Jurkat, Clone E6-1 (cell line): Measurements from ENCODE around the gene DUS1L.
"Not testable (repeated sequence)": the region's sequence is repeated elsewhere in the genome, so short reads cannot be mapped to it uniquely, and the experiment has no call there.

Experiments
- DNase-seq: peaks from one replicate; pipeline ENCODE4 v3.0.0-alpha.2; 2011; ENCODE audit warnings: low read depth, low spot score
- H3K4me3 ChIP-seq: 2 replicates; pipeline ENCODE4 v1.5.1; 2011; ENCODE audit warnings: mild to moderate bottlenecking, low read length, control low read depth, moderate library complexity

DUS1L gene

DNA sequence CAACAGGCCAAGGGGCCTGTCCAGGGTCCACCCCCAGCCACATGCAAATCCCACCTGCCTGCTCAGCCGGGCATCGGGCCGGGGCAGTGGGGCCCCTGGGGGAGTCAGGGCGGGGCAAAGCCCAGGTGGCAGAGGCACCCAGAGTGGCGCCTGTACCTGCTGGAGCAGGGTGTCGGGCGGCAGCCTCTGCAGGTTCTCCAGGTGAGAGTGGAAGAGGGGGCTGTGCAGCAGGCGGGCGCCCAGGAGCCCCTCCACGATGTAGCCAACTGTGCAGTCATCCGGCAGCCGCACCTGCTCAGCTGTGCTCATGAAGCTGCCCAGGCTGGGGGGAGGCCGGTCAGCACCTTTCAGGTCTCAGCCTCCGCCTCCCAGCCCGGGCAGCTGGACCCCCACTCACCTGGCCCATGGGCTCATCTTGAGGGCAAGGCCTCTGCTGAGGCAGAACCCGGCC is 16.1 kb downstream of the DUS1L start:
- DNase-seq, result no peak
- H3K4me3 ChIP-seq, result no peak overlapping the region

DNA sequence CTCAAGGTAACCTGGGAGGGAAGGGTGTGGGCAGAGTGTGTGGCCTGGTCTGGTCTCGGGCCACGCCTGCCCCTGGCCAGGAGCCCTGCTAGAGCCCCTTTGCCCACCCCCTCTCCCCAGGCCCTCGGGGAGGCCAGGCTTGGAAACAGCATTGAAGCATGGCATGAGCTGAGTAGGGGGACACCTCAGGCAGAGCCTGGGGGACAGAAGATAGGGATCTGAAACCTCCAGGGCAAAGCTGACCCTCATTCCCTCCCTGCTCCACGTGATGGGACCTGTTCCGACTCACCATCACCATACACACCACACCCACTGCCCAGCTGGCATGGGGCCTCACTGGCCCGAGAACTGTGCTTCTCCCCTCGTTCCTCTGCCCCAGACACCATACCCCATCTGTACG is 16.5 kb downstream of the DUS1L start:
- no peak for DNase-seq

DNA sequence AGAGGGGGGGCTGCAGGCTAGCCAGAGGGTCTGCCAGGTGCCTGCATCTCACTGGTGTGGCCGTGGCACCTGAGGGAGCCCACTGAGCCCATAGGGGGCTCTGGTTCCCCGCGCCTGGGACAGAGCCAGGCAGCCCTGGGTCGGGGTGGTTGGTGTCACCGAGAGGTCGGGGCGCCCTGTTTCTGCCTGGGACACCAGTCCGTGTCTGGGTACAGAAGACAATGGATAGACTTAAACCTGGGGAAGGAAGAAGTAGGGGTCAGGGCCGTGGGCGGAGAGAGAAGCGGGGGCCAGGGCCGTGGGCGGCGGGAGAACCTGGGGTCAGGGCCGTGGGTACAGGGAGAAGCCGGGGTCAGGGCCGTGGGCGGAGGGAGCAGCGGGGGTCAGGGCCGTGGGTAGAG is 17.0 kb downstream of the DUS1L start:
- no peak for DNase-seq
- H3K4me3 ChIP-seq, result no peak overlapping the region

More for the DNA sequence above, 16.5 kb downstream of the DUS1L start:
- H3K4me3 ChIP-seq, result no peak overlapping the region

DNA sequence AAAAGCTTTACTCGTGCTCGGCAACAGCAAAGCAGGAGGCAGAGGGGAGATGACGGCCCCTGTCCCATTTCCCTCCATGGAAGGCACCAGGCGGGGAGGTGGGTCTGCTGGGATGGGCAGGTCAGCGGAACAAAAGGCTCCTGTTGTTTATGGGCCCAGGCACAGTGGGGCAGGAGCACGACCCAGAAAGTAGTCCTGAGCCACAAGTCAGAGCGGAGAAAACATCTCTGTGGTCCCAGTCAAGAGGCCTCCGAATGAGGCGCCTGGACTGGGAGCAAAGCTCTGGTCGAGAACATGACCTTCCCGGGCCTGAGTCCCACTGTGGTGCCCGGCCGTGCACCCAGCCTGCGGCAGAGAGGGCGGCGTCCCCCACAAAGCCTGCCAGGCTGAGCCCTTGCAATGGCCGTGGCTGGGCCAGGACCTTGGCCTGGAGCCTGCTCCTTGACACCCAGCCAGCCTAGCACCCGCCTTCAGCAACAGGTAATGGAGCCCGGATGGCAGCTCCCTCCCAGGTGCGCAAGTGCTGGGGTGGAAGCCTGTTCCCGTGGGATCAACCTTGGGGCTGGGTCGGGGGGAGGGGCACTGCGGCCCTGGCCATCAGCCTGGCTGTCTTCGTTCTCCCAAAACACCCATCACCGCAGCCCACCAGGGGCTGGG is 17.6 kb downstream of the DUS1L start:
- H3K4me3 ChIP-seq, result no peak overlapping the region
- no peak for DNase-seq

- no peak for DNase-seq
- H3K4me3 ChIP-seq, result no peak overlapping the region
Observed at GRCh38 chr17:82047379-82047778, 18.2 kb downstream of the DUS1L start.

DNA sequence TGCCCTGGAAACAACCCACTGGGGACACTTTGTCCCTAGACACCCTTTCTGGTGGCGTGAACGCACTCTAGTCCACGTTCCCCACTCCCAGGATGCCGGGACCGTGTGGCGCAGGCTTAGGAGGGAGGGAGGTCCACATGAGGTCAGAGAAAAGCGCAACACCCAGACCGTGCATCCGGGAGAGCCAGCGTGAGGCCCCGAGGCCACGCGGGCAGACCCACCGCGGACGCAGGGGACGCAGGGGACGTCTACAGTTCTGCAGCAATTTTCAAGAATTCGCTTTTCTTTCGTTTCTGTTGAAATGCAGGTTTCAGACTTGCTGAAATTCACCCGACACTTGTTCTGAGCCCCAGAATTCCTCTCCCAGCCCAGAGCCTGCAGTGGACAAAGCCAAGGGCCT is 18.7 kb downstream of the DUS1L start:
- no peak for DNase-seq
- H3K4me3 ChIP-seq, result no peak overlapping the region

DNA sequence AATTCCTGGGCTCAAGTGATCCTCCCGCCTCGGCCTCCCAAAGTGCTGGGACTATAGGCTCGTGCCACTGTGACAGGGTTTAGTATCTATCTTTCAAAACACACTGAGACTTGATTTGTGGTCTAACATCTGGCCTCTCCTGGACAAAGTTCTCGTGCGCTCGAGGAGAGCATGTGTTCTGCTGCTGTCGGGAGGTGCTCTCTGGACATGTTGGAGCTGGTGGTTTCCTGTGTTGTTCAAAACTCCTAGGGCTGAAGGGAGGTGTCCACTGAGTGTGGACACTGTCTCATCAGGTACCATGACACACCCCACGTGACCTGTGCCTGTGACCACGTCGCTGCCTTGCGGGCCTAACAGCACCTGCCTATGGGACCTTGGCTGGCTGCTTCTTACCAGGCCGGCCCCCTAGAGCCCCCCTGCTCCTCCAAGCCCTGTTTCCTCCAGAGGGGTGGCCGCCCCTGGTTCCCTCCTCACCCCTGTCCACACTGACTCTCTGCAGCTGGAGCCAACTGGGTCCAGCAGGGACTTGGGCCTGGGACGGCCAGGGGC is 19.6 kb downstream of the DUS1L start:
- H3K4me3 ChIP-seq, result no peak overlapping the region
- no peak for DNase-seq

- no peak for DNase-seq
- no peak overlapping the region for H3K4me3 ChIP-seq
Observed at GRCh38 chr17:82043507-82043906, 22.1 kb downstream of the DUS1L start.

DNA sequence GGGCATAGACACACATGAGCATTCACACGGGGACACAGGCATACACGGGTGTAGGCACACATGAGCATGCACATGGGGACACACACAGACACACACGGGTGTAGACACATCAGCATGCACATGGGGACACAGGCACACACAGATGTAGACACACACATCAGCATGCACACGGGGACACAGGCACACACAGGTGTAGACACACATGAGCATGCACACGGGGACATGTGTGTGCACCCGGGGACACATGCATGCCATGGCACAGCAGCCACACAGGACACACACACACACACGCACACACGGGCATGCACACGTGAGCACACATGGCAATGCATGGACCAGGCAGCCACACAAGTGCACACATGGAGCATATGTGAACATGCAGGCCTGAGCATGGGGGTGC is 23.0 kb downstream of the DUS1L start:
- no peak overlapping the region for H3K4me3 ChIP-seq
- no peak for DNase-seq

- DNase-seq, result no peak
- no peak overlapping the region for H3K4me3 ChIP-seq
Observed at GRCh38 chr17:82041144-82041814, 24.3 kb downstream of the DUS1L start.

DNA sequence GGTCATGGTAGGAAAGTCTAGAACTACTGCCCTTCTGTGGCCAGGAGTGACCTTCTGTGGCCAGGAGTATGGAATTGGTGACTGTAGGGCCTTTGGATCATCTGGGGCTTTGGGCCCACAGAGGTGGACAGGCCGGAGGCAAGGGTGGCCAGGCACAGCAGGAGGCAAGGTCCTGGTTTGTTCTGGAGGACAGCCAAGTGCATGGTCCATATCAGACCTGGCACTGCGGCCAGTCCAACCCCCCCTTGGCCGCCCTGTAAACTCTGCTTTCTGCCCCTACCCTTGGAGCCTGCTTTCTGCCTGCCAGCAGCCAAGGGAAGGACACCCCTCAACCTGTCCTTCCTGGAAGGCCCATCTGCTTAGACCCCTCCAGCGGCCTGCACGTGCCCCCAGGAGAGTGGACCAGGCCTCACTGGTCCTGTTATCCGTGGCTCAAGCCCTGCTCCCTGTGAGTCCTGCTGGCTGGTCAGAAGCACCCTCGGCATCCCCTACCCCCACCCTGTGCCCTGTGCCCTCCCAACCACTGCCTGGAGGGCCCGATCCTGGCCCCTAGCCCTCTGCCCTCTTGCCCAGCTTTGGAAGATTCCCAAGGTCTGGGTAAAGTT is 25.8 kb downstream of the DUS1L start:
- H3K4me3 ChIP-seq, result no peak overlapping the region
- no peak for DNase-seq

DNA sequence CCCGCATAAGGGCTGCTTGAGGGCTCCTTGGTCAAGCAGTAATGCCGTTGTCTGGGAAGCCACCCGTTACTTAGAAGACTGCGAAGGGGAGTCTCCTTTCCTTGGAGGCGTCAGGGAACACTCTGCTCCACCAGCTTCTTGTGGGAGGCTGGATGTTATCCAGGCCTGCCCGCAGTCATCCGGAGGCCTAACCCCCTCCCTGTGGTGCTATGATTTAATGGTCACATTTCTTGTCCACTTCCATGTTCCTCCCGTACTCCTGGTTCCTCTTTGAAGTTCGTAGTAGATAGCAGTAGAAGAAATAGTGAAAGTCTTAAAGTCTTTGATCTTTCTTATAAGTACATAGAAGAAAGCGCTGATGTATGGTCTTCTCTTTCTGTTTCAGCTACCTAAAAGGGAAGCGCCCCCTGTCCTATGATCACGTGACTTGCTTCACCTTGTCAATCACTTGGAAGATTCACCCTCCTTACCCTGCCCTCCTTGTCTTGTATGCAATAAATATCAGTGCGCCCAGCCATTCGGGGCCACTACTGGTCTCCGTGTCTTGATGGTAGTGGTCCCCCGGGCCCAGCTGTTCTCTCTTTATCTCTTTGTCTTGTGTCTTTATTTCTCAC is 26.7 kb downstream of the DUS1L start:
- peak; percentile 56 for DNase-seq
- not testable (repeated sequence) for H3K4me3 ChIP-seq

DNA sequence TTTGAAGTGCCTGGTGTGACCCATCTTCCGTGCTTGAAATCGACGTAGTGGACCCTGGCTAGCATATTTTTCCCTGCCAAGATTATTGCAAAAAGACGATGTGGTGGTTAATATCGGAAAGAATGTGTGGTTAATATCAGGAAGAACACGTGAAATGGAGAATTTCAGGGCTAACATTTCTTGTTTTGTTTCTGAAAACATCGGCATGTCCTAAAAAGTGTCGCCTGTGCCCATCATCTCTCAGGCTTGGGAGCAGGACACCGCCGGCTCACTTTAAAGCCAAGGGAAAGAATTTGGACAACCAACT is 27.8 kb downstream of the DUS1L start:
- H3K4me3 ChIP-seq, result peak overlapping the region; percentile 75
- DNase-seq, result no peak

- peak within 1 kb of the TSS; percentile 75 for H3K4me3 ChIP-seq
- DNase-seq, result peak; percentile 91
Observed at GRCh38 chr17:82037092-82037888, 28.3 kb downstream of the DUS1L start, which contains the start of gene DCXR. Gene DCXR (minus strand): TSS chr17:82037697. CDS start chr17:82037682, 15 bp downstream.

GRCh38 chr17:82036634-82037091 is 28.9 kb downstream of the DUS1L start:
- H3K4me3 ChIP-seq, result peak overlapping the region; percentile 75
- DNase-seq, result no peak

GRCh38 chr17:82035956-82036633 is 29.5 kb downstream of the DUS1L start:
- H3K4me3 ChIP-seq, result peak overlapping the region; percentile 75; the same call in 1 of the 2 replicates

GRCh38 chr17:82035488-82035887 is 30.1 kb downstream of the DUS1L start:
- DNase-seq, result no peak

More at GRCh38 chr17:82035956-82036633, 29.5 kb downstream of the DUS1L start:
- no peak for DNase-seq

DNA sequence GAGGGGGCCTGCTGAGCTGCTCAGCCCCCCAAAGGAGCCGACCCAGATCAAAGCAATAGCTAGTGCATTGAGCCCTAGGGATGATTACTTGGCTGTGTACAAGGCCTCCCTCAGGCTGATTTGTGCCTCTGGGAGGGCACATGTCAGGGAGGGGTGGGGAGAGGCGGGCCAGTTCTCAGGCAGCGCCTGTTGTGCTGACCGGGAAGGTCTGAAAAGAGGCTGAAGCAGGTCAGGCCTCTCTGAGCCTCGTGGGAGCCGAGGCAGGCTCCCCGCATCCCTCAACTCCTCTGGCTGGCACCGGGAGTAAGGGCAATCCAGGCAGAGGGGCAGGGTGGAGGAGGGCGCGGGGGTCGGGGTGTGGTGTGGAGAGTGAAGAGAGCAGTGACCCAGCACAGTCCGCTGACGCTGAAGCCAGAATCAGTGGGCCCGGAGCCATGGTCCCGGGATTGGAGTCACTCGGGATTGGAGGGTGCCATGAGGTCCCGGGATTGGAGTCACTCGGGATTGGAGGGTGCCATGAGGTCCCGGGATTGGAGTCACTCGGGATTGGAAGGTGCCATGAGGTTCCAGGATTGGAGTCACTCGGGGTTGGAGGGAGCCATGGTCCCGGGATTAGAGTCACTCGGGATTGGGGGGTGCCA is 31.1 kb downstream of the DUS1L start:
- no peak overlapping the region for H3K4me3 ChIP-seq
- DNase-seq, result no peak

More at GRCh38 chr17:82035488-82035887, 30.1 kb downstream of the DUS1L start:
- H3K4me3 ChIP-seq, result no peak overlapping the region
